PC-9 (cell line): ENCODE data around the gene CD3D.

Source experiments
- EZH2 ChIP-seq: fragments of 200-600 bp; sonication (generic); IDR thresholded peaks from 2 replicates; pipeline ENCODE4 v1.8.0; 2017; ENCODE audit warnings: antibody characterized with exemption, low read depth
- TF ChIP-seq, protein P1 (sequence below): fragments of 200-600 bp; sonication (generic); conservative IDR thresholded peaks from 2 replicates; pipeline ENCODE4 v1.6.1; 2017; ENCODE audit warnings: mixed run types, antibody characterized with exemption, mild to moderate bottlenecking, moderate library complexity

- TF ChIP-seq, protein P1, sequence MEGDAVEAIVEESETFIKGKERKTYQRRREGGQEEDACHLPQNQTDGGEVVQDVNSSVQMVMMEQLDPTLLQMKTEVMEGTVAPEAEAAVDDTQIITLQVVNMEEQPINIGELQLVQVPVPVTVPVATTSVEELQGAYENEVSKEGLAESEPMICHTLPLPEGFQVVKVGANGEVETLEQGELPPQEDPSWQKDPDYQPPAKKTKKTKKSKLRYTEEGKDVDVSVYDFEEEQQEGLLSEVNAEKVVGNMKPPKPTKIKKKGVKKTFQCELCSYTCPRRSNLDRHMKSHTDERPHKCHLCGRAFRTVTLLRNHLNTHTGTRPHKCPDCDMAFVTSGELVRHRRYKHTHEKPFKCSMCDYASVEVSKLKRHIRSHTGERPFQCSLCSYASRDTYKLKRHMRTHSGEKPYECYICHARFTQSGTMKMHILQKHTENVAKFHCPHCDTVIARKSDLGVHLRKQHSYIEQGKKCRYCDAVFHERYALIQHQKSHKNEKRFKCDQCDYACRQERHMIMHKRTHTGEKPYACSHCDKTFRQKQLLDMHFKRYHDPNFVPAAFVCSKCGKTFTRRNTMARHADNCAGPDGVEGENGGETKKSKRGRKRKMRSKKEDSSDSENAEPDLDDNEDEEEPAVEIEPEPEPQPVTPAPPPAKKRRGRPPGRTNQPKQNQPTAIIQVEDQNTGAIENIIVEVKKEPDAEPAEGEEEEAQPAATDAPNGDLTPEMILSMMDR: no peak
- TF ChIP-seq EZH2: no peak
Observed at GRCh38 chr11:118374729-118375128, 32.2 kb upstream of the CD3D start.
